ENCODE results near the gene MYO10.

DNA sequence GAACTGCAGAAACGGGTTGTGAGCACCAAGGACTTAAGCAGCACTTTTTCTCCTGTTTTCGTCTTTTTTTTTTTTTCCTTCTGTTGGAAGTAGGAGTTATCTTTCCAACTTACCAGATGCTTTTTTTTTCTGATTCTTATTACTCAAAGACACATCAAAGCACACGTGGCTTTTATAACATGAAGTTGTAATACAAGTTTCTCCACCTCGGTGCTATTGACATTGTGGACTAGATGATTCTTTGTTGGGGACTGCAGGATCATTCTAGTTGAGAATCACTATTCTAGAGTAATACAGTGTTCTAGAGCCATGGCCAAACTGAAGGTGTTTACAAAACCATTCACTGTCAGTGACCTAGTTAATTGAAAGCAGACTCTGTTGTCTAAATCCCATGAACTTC lies 51.5 kb downstream of the MYO10 start:
- TF ChIP-seq POLR2A (IDR thresholded peaks at IDR 0.05): no peak
- TF ChIP-seq, protein P1, sequence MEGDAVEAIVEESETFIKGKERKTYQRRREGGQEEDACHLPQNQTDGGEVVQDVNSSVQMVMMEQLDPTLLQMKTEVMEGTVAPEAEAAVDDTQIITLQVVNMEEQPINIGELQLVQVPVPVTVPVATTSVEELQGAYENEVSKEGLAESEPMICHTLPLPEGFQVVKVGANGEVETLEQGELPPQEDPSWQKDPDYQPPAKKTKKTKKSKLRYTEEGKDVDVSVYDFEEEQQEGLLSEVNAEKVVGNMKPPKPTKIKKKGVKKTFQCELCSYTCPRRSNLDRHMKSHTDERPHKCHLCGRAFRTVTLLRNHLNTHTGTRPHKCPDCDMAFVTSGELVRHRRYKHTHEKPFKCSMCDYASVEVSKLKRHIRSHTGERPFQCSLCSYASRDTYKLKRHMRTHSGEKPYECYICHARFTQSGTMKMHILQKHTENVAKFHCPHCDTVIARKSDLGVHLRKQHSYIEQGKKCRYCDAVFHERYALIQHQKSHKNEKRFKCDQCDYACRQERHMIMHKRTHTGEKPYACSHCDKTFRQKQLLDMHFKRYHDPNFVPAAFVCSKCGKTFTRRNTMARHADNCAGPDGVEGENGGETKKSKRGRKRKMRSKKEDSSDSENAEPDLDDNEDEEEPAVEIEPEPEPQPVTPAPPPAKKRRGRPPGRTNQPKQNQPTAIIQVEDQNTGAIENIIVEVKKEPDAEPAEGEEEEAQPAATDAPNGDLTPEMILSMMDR (IDR thresholded peaks at IDR 0.05): no peak
